ENCODE data around the gene RDH14.

Gene RDH14

DNA sequence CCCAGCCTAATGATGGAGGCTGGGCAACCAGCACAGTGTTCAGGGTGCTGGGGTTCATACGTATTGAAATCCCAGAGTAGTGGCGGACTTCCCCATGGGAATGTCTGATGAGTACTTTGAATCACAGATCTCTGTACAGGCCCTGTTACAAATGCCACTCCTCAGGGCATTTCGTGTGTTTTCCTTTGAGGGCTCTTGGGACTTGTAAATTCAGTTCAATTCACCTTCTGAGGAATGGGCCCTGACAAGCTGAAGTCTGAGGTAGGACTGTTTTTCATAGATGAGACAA lies 288 bp upstream of the RDH14 start:
- DNase-seq, result no peak

DNA sequence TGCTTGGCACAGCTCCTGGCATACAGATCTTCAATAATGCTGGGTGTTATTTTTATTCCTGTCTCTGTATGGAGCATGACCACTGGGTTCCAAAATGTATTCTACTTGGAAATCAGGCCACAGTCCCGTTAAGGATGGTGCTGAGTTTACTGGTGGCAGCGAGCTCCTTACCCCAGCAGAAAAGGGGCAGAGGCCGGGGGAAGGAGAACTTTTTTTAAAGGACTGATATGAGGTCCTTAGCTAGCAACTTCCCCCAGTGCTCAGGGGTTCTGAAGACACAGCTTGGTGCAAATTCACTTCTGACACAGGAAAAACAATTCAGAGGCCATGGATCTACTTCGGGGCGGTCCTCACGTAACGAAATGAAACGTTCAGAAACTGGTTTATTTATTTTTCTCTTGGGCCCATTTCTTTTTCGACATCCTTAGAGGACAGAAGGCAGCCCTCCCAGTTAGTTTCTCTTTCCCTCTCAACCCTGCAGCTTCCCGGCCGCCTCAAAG lies 872 bp downstream of the RDH14 start:
- DNase-seq, result no peak

DNA sequence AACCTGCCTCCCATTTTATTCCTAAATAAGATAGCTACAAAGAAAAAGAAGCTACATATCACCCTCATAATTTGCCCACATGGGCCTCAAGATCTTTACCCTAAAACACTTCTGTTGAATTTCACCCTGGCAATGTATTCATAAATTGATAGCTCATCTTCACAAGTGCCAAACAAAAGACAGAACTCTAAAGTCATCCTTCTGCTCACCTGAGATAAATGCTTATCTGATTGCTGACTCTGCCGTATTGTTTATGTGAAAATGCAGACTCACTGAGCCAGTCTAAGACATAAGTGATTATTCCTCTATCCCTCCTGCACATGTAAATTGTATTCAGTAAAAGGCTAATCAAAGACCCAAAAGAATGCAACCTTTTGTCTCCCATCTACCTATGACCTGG lies 2.0 kb downstream of the RDH14 start:
- DNase-seq, result no peak

DNA sequence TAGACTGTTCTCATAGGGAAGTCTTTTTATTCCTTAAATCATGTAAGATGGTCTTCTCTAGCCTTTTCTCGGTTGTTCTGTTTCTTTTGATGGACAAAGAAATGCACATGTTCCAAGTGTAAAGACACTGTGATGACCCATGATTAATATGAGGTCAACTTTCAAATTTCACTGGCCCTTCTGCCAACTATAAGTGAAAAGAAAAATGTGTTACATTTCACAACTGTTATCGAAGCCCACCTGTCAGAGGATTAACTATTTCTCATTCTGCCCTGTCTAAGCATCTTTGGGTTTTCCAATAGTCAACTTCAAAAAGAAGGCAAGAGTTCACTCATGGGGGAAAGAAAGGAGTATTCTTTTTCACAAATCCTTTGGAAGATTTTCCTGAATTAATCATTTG lies 3.3 kb downstream of the RDH14 start:
- no peak for DNase-seq

DNA sequence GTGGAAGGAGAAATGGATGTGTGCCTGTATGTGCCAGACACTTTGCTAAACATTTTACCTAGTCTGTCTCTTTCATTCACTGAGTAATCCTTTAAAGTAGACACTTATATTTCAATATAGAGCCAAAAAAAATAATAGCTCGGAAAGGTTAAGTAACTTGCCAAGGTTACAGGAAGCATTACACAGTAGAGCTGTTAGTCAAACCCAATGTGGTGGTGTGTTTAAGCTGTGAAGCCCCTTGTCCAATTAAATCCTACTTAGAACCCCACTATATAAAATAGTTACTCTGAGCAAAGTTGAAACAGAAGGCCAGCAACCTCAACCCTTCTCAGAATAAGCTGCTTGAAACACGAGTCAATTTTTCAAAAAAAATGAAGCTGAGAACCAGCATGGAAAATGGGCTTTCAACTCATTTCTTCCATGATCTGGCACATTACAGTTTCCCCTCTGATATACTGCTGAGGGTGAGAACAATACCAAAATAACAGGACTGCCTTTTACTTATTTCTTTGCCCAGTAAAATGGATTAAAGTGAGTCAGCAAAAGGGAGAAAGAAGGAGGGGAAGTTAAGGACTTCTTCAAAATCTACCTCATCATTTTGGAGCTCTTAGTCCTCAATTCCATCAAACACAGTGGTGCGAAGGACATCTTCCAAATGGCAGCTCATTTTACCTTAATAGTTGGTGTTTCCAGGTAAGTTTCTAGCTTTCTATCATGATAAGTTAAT lies 7.9 kb downstream of the RDH14 start:
- no peak for DNase-seq

DNA sequence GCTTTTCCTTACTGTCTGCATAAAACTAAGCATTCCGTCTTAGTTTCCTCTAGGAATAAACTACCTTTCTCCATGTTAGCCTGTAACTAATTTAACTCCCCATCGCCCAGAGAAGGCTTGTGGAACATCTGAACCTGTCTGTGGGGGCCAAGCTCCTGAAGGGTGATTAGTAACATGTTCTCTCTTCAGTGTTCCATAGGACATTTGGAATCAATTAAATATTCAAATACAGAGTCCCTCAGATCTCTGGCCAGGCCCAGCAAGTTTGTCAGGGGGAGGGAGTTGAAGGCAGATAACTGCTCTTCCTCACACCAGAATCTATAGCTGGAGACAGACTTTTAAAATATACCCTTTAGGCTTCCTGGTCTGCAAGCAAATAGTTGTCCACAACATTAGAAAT lies 8.8 kb downstream of the RDH14 start:
- DNase-seq, result no peak

DNA sequence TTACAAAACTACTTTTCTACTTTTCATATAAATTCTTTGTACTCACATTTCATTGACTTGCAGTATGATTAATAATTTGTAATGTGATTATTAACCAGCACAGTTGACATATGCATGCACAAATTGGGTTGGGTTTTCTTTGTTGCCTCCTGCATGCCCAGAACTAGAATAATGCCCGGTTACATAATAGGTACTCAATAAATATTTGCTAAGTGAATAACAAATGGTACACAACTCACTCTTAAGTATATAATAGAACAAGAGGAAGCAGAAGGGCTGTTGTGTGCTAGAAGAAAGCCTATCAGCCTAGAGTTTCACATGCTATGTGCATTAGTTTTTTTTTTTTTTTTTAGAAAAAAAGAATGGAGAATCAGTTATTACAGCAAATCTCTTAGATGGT lies 9.3 kb downstream of the RDH14 start:
- DNase-seq, result no peak

DNA sequence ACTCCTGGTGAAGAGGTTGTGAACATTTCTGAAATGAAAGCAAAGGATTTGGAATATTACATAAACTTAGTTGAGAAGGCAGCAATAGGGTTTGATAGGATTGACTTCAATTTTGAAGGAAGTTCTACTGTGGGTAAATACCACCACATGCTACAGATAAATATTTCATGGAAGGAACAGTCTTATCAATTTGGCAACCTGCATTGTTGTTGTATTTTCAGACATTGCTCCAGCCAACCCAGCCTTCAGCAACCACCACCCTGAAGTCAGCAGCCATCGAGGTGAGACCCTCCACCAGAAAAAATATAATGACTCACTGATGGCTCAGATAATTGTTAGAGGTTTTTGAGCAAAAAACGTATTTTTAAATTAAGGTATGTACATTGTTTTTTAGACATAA lies 10.0 kb downstream of the RDH14 start:
- no peak for DNase-seq

DNA sequence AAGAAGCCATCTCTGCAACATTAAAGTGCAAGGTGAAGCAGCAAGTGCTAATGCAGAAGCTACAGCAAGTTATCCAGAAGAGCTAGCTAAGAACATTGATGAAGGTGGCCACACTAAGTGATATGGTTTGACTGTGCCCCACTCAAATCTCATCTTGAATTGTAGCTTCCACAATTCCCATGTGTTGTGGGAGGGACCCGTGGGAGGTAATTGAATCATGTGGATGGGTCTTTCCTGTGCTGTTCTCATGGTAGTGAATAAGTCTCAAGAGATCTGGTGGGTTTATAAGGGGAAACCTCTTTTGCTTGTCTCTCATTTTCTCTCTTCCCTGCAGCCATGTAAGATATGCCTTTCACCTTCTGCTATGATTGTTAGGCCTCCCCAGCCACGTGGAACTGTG lies 11.4 kb downstream of the RDH14 start:
- no peak for DNase-seq

DNA sequence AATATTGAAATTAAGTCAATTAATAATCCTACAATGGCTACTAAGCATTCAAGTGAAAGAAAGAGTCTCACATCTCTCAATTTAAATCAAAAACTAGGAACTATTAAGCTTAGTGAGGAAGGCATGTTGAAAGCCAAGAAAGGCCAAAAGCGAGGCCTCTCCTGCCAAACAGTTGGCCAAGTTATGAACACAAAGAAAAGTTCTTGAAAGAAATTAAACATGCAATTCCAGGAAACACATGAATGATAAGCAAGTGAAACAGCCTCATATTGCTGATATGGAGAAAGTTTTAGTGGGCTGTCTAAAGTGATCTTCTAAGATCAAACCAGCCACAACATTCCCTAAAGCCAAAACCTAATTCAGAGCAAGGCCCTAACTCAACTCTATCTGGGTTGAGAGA lies 11.8 kb downstream of the RDH14 start:
- DNase-seq, result no peak

DNA sequence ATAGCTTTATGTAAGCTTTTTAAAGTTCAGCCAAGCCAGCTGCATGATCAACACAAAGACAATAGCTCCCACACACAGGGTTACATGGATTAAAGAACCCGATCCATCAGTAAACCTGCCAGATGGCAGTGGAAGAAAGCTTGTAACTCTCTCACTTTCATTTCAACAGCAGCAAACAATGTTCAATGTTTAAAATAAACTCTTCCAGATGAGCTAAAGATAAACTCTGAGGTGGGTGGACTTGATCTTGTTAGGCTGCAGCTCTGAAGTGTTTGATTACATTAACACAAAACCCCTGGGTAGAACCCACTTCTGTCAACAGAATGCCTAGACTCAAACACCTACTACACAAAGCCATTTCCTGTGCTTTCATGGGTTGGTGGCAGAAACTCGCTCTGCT lies 13.9 kb downstream of the RDH14 start:
- DNase-seq, result no peak

DNA sequence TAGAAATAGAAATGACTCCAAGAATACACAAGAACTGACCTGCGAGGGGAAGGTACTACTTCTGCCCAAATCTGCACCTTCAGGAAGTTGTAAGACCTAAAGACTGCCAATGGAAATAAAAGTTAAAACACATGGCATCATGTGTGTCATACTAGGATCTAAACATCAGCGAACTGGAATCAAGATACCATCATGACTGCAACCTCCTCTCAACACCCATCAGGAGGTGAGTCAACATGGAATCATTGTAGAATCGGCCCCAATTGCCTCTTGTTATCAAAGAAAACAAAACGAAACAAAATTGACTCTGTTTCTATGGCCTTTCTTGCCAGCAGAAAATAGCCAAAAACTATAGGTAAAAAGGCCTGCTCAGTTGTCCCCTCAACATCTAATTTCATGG lies 15.1 kb downstream of the RDH14 start:
- no peak for DNase-seq

DNA sequence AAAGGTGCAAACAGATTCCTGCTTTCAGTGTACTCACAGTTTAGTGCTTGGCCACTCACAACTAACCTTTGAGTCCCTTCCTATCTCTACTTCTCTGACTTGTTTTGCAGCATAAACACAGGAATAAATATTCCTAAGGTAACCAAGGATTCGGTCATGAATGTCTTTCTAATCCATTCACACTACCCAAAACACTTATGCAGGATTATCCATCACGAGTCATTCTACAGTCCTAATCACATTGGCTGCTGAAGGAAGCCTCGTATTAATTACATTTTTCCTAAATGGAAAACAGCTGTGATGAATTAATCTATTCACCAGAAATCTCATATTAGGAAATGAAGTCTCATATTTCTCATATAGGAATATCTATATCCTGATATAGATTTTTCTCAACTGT lies 16.3 kb downstream of the RDH14 start:
- DNase-seq, result no peak

DNA sequence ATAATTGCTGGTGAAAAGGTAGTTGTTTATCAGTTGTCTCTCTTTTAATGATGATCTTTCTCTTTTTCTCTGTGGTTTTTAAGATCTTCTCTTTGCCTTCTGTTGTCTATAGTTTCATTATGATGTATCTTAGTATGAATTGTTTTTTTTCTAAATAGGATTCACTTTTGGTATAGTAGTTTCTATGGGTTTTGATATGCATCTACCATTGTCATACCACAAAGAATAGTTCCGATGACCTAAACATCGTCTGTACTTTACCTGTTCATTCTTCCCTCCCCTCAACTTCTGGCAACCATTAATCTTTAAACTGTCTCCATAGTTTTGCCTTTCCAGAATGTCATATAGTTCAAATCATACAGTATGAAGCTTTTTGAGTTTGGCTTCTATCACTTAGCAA lies 19.6 kb downstream of the RDH14 start:
- no peak for DNase-seq

DNA sequence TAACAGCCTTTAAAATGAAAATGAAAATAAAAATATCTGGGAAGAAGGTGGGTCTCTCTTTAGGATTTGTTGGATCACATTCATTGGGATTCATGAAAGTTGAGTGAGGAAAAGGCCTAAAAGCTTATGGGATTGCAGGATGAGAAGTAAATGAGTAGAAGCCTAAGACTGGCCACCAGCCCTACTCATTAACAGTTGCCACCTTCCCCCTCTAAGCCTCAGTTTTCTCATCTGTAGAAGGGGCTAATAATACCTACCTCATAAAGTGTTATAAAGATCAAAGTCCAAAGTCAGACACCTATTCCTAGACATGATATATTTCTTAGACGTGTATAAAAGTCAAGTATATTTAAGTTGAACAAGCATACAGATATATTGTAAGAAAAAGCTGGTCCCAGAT lies 23.8 kb downstream of the RDH14 start:
- DNase-seq, result no peak

DNA sequence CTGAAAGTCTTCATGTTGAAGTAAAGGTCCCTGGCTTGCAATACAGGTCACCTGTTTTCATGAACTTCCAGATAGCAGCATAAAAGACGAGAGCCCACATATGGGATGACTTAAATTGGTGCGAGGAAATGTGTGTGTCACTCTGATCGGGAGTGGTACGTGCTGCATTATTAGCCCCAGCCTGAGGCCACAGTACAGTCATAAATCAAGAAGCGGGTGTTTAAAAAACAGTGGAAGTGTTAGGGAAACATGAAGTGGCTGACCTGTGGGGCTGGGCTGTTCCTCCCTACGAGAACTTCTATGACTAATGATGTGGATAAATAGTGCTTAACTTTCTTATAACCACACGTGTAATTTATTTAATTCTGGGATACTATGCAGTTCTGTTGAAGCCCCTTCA lies 24.4 kb downstream of the RDH14 start:
- no peak for DNase-seq

DNA sequence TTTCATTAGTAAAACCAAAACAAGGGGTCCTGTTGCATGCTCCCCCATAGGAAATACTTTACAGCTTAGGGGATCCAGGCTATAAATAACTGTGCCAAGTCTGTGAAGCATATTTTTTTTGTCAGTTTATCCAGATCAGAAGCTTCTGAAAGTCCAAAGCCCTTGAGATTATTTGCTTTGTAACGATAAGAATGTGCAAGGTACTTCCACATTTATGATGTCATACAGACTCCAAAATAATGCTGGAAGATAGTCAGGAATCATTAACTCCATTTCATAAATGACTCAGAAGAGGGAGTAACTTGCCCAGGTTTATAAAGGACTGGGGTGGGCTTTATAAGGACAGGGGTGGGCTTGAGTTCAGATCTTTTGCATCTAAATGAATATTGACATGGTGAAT lies 29.3 kb downstream of the RDH14 start:
- no peak for DNase-seq

DNA sequence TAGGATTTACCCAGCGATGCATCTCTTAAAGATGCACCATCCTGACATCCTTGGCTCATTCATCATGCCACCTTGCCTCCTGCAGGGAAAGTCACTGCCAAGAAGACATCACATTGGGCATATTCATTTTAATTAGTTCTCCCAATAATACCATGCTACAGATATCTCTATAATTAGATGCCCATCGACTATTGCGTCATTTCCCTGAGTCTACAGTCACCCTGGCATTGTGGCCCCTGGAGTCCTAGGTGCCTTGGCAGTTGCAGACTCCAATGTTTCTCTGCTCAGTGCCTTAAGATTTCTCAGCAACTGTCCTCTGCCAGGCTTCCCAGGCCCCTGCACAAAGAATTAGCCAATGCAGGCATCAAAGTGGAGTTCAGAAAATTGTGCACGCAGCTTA lies 32.6 kb downstream of the RDH14 start:
- DNase-seq, result no peak

DNA sequence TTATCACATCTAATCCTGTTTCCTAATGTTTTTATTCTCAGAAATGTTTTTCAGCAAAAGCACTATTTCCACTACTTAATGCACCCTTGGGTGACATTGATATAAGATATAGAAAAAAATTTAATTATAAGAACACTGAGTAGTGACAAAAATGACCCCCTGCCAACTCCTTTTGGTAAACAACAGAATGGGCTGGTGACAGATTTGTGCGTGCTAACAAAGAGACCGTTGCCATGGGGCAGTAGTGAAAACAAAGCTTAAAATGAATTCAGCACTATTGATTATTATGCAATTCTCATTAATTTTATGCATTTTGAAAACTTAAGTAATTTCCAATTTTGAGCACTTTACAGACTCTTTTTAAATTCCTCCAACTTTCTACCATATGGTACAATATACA lies 33.1 kb downstream of the RDH14 start:
- no peak for DNase-seq

DNA sequence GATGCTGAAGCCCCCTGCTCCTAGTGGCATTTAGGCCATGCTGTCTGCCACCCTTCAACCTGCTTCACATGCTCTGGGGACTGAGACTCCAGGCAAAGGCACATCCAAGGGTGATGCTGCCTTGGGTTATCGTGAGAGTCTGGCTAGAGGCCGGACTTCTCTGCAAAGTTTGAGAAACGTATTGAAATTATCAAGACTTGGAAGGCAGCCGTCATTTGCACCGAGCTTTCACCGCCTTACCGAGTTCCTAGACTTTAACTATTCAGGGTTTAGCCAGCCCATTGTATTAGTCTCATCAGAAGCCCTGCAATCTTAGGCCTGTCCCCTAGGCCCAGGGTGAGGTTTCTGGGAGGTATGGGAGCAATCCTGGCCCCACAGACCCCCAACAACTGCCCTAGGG lies 34.0 kb downstream of the RDH14 start:
- DNase-seq, result no peak

DNA sequence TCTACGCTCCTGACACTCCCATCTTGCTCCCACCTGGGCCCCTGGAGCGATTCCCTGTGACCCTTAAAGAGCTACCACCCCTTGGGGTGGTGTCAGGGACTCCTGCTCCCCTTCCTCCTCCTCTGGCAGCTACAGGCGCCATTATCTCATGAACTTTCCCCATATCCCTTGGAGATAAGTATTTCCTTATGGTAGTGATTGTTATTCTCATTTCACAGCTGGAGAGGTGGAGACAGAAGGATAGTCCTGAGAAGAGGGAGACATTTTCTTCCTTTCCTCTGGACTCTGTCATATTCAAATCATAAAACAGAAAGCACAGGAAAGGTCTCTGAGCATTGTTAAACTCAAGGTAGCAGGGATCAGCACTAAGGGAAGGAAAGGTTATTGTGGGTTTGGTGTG lies 34.6 kb downstream of the RDH14 start:
- DNase-seq, result no peak

DNA sequence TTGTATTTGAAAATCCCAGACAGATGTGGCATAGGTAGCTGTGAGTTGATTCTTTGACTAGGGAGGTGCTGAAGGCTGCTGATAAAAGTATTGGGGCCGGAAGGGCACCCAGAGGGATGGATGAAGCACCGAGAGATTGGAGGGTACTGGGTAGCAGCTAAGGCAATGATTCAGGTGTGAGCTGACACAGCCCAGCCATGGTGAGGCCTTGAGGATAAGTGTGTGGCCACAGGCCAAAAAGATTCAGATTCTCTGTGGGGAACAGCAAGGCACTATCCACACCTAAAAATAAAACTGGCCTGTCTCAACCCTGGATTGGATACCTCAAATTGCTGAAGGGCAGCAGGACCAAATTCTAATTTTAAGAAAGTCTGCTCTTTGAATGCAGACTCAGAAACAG lies 35.2 kb downstream of the RDH14 start:
- no peak for DNase-seq

DNA sequence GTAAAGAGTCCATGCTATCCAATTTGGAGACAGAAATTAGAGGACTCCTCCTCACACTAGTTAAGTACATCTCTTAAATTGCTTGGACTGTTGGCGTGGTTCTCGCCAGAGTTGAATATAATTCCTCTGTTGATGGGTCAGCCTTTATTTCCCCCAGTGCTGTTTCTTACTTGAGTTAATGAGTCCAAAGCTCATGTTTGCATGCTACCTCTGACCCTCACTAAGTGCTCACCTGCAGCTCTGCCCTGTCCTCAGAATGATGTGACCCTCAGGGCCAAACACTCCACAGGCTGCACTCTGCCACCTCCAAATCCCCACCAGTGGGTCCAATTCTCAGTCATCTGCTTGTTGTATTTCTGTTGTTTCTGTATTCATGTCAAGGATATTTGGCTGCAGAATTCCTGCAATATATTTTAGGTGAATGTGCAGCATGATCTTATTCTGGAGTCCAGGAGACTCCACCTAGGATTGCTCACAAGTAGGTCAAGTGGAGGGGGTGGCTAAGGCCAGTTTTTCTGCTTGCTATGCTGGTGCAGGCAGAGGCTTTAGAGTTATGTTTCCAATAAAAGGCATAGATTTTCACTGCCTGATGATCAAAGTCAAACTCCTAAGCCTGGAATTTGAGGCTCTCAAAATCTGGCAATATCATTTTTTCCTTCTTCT lies 37.8 kb downstream of the RDH14 start:
- DNase-seq, result no peak

DNA sequence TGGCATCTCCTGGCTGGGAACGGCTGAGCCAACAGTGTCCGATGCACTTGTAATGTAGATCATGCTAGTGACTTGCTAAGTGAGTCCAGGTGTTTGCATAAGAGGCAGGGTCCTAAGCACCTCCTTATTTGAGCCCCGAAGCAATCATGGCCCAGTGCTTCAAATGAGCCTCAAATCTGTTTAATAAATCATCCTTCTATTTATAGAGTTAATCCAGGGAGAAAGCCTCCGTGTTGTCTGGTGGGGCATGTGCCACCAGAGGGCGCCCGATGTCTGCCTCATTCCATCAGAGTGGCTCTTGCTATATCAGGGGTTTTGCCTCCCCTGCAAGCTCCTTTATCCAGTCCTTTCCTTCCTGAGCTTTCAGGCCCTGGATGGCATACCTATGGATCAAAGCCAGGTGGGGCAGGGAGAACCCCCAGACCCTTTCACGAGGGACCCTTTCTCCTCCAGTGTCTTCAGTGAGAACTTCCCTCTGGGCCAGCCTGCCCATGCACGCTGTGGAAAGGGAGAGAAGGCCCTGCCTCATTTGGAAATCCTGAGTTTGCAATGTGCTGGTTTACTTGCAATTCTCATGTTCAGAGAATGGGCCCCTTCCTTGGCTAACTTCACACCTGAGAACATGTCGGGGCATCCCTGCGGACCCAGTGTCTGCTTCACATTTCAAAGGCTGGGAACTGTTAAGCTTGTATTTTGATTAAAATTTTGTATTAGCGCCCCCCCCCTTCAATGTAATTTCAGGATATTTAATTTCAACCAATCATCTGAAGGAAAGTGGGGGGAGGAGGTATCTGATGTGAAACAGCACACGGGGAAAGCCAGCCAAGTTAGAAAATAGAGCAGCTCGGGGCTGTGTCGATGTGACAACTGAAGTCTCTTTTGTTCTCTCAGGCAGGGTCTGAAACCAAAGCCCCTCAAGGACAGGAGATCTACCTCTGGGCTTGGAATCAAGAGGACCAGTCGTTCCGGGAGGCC lies 39.7 kb downstream of the RDH14 start:
- DNase-seq, result peak; percentile 65
